NB4 (cell line): ENCODE results near the gene RCN1.

Experiments used
- DNase-seq: peaks from one replicate; pipeline ENCODE4 v3.0.0; 2010; ENCODE audit warnings: low read depth
- H3K4me3 ChIP-seq: one replicate; pipeline ENCODE4 v1.5.1; 2011; ENCODE audit warnings: mild to moderate bottlenecking, low read depth, low read length, moderate library complexity
- MAX ChIP-seq: IDR thresholded peaks from 2 replicates; pipeline ENCODE4 v1.6.1; 2011; ENCODE audit warnings: low read depth, low read length
- MYC ChIP-seq: IDR thresholded peaks from 2 replicates; pipeline ENCODE4 v1.6.1; 2011; ENCODE audit warnings: low read depth, low read length
- POLR2A ChIP-seq: IDR thresholded peaks from 2 replicates; pipeline ENCODE4 v1.6.1; 2011; ENCODE audit warnings: mild to moderate bottlenecking; ENCODE audit not compliant: insufficient read length; ENCODE audit errors: extremely low read depth
- TF ChIP-seq, protein P1 (sequence below): IDR thresholded peaks from one replicate; pipeline ENCODE4 v1.5.1; 2012; ENCODE audit warnings: low read depth, low read length

RCN1 gene

DNA sequence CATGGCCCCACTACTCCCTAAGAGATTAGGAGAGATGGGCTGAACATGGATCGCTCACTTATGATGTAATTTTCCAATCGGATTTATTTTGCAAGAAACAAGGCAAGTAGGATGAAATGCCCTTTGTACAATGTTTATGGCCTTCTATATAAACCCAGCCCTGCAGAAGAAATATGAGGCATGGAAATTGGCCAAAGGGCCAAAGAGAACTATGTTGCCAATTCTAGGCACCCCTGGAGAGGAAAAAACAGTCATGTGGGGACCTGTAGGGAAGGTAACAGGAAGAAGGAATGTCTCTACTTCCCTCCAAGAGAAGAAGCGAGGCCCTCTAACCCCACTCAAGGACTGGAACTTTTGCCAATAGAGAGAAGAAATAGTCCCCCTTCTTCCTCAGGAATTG is 54.4 kb downstream of the RCN1 start:
- TF ChIP-seq, protein P1, sequence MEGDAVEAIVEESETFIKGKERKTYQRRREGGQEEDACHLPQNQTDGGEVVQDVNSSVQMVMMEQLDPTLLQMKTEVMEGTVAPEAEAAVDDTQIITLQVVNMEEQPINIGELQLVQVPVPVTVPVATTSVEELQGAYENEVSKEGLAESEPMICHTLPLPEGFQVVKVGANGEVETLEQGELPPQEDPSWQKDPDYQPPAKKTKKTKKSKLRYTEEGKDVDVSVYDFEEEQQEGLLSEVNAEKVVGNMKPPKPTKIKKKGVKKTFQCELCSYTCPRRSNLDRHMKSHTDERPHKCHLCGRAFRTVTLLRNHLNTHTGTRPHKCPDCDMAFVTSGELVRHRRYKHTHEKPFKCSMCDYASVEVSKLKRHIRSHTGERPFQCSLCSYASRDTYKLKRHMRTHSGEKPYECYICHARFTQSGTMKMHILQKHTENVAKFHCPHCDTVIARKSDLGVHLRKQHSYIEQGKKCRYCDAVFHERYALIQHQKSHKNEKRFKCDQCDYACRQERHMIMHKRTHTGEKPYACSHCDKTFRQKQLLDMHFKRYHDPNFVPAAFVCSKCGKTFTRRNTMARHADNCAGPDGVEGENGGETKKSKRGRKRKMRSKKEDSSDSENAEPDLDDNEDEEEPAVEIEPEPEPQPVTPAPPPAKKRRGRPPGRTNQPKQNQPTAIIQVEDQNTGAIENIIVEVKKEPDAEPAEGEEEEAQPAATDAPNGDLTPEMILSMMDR, result no peak
- no peak for TF ChIP-seq MAX
- no peak for TF ChIP-seq POLR2A
- TF ChIP-seq MYC, result no peak
- H3K4me3 ChIP-seq, result no peak overlapping the region
- DNase-seq, result no peak

DNA sequence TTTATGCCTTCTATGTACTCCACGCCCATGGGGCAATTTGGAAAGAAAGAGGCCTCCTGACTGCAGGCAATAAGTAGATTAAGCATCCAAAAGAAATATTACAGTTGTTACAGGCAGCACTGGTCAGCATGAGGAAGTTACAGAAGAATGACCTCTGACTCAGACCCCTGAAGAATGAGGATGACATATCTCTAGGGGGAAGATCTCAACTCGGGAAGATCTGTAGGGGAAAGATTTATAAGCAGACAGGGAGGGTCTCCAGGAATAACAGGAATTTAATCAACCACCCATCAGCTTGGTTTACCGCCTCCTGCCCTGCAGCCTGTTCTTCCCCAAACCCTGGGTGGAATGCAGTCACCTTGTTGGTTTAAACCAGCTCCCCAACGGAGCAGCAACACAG is 58.0 kb downstream of the RCN1 start:
- TF ChIP-seq POLR2A, result no peak
- no peak for TF ChIP-seq MYC
- TF ChIP-seq MAX, result no peak
- TF ChIP-seq, protein P1, result no peak
- H3K4me3 ChIP-seq, result no peak overlapping the region
- DNase-seq, result no peak

GRCh38 chr11:32149748-32150147 is 58.9 kb downstream of the RCN1 start:
- TF ChIP-seq MAX (no peak), MYC (no peak), POLR2A (no peak)
- TF ChIP-seq, protein P1, result no peak
- H3K4me3 ChIP-seq, result no peak overlapping the region
- no peak for DNase-seq

GRCh38 chr11:32151027-32151426 is 60.2 kb downstream of the RCN1 start:
- no peak overlapping the region for H3K4me3 ChIP-seq
- no peak for DNase-seq
- TF ChIP-seq, protein P1, result no peak
- TF ChIP-seq MAX, result no peak
- TF ChIP-seq MYC, result no peak
- no peak for TF ChIP-seq POLR2A

- TF ChIP-seq MAX (no peak), POLR2A (no peak), MYC (no peak)
- TF ChIP-seq, protein P1, result no peak
- no peak for DNase-seq
- H3K4me3 ChIP-seq, result no peak overlapping the region
Observed at GRCh38 chr11:32152216-32152615, 61.3 kb downstream of the RCN1 start.

- TF ChIP-seq, protein P1, result no peak
- no peak for TF ChIP-seq POLR2A
- no peak for TF ChIP-seq MAX
- no peak for TF ChIP-seq MYC
- no peak overlapping the region for H3K4me3 ChIP-seq
- DNase-seq, result no peak
Observed at GRCh38 chr11:32152821-32153220, 61.9 kb downstream of the RCN1 start.
